Fibroblast of mammary gland (primary cell): ENCODE results near the gene TRIM69.

Experiments
- DNase-seq: peaks from one replicate; pipeline ENCODE4 v3.0.0-alpha.2; 2010; ENCODE audit warnings: low read depth
- H3K4me3 ChIP-seq: 2 replicates; pipeline ENCODE4 v1.5.1; 2011; ENCODE audit warnings: low read depth, mild to moderate bottlenecking, low read length, moderate library complexity; ENCODE audit not compliant: control insufficient read depth
- CTCF ChIP-seq: conservative IDR thresholded peaks from 2 replicates; pipeline ENCODE4 v1.5.1; 2011; ENCODE audit warnings: low read depth, low read length, inconsistent platforms; ENCODE audit not compliant: control insufficient read depth, insufficient read depth

Gene TRIM69

DNA sequence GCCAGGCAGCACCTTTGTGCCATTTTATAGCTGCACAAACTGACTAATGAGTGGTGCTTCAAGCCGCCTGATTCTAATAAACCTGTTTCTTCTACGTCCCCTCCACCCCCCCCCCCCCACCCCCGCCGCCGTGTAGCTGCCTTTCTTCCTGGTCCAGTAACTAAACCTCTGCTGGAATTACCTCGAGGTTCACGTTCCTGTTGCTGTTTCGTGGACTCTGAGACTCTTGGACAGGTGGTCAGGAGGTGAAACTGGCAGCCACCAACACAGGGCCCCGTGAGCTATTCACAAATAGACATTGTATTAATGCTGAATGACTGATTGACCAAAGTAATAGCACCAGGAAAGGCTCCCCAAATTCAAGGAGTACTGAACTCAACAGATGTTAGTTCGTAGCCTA is 73.9 kb downstream of the TRIM69 start:
- no peak overlapping the region for H3K4me3 ChIP-seq
- no peak for DNase-seq
- TF ChIP-seq CTCF: no peak

DNA sequence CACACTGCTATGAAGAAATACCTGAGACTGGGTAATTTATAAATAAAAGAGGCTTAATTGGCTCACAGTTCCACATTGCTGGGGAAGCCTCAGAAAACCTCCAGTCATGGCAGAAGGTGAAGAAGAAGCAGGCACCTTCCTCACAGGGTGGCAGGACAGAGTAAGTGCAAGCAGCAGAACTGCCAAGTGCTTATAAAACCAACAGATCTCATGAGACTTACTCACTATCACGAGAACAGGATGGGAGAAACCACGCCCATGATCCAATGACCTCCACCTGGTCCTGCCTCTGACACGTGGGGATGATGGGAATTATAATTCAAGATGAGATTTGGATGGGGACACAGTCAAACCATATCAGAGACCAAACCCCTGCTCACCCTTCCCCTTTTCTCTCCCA is 75.0 kb downstream of the TRIM69 start:
- DNase-seq: no peak
- no peak for TF ChIP-seq CTCF
- no peak overlapping the region for H3K4me3 ChIP-seq

DNA sequence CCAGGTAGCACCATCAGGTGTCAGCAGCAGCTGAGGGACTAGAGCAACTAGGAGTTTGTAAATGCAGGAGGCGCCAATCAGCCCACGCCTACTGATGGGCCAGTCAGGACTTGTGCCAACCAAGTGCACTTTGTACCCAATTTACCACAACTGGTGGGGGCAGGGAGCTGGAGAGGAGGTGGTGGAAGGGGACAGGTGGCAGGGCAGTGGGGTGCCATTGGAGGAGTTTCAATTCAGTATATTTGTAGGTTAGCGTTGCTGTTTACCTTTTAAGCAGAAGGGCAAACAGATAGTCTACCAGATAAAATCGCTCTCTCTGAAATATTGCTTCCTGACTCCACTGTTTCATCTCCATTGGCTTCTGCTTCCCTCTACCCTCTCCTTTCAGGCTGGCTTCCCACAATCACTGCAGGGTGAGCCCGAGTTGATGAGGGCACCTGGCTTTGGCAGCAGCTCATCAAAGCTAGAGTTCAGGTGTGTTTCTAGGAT is 75.7 kb downstream of the TRIM69 start:
- no peak overlapping the region for H3K4me3 ChIP-seq
- no peak for TF ChIP-seq CTCF
- no peak for DNase-seq

GRCh38 chr15:44813231-44813630 is 76.9 kb downstream of the TRIM69 start:
- H3K4me3 ChIP-seq: no peak overlapping the region
- TF ChIP-seq CTCF: no peak
- no peak for DNase-seq
